ENCODE measurements around the gene AMH. TPM values are rescaled to one million over a fixed set of nuclear protein-coding genes. Genes with fewer than 3 reads are reported as not detected.

The AMH gene
- total RNA-seq, 1 donor from 2014 or later, result not detected

- no peak within 1 kb of the TSS for H3K4me3 ChIP-seq (ENCODE audit: low read depth, low read length)
- peaks cover 30% of the 10 kb centered on the region for H3K27me3 ChIP-seq (ENCODE audit: control insufficient read depth, insufficient read depth, low read length)
- no peaks in the 10 kb centered on the region for H3K36me3 ChIP-seq (ENCODE audit: control insufficient read depth, insufficient read depth, low read length)
- no peak for TF ChIP-seq CTCF (IDR thresholded peaks at IDR 0.05; ENCODE audit: insufficient read depth, low read length, poor library complexity, severe bottlenecking)
- DNase-seq (ENCODE audit: low read depth), result no peak
These were observed 33.1 kb downstream of the AMH start, which contains the start of gene PEAK3 for GRCh38 chr19:2282062-2282861. PEAK3 (minus strand) TSS chr19:2282175; CDS start chr19:2280931, 1,244 bp downstream.

GRCh38 chr19:2282862-2283237, 33.7 kb downstream of the AMH start:
- no peak for TF ChIP-seq CTCF (IDR thresholded peaks at IDR 0.05; ENCODE audit: insufficient read depth, low read length, poor library complexity, severe bottlenecking)
- DNase-seq (ENCODE audit: low read depth), result no peak
- Histone ChIP-seq H3K36me3 (ENCODE audit: control insufficient read depth, insufficient read depth, low read length) (no peaks in the 10 kb centered on the region), H3K27me3 (ENCODE audit: control insufficient read depth, insufficient read depth, low read length) (peaks cover 36% of the 10 kb centered on the region), H3K4me3 (ENCODE audit: low read depth, low read length) (no peak overlapping the region)

GRCh38 chr19:2283835-2284507, 34.8 kb downstream of the AMH start:
- no peak for DNase-seq (ENCODE audit: low read depth)

DNA sequence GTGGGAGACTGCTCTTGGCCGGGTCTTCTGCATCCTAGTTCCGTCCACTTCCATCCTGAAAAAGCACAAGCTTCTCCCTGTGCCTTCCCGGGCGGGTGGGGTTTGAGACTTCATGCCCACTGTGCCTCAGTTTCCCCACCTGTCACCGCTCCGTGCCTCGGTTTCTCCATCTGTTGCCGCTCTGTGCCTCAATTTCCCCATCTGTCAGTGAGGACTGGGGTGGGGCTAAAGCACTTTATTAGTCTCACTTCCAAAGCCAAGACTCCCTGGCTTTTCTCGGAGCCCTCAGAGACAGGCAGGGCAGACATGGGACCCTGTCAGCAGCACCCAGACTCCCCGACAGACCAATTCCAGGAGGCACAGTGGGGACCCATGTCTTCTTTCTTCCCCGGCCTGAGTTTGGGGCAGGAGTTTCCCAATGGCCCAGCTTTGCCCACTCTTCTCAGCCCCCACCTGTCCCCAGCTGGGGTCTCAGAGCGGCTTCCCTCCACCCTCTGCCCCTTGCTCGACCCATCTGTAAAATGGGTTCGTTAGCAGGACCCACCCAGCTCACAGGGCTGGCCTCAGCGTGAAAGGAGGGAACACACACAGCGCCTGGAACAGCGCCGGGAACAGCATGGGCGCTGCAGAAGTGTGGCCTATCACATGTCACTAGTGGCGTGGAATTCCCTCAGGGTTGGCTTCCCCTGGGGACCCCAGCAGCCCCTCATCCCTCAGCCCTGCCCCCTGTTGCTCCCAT, 37.4 kb downstream of the AMH start:
- Histone ChIP-seq H3K27me3 (ENCODE audit: control insufficient read depth, insufficient read depth, low read length) (peaks cover 73% of the 10 kb centered on the region), H3K36me3 (ENCODE audit: control insufficient read depth, insufficient read depth, low read length) (no peaks in the 10 kb centered on the region), H3K4me3 (ENCODE audit: low read depth, low read length) (no peak overlapping the region)
- DNase-seq (ENCODE audit: low read depth), result no peak
- TF ChIP-seq CTCF (IDR thresholded peaks at IDR 0.05; ENCODE audit: insufficient read depth, low read length, poor library complexity, severe bottlenecking), result no peak

More at GRCh38 chr19:2283835-2284507, 34.8 kb downstream of the AMH start:
- Histone ChIP-seq H3K36me3 (ENCODE audit: control insufficient read depth, insufficient read depth, low read length) (no peaks in the 10 kb centered on the region), H3K4me3 (ENCODE audit: low read depth, low read length) (no peak overlapping the region), H3K27me3 (ENCODE audit: control insufficient read depth, insufficient read depth, low read length) (peaks cover 47% of the 10 kb centered on the region)
- TF ChIP-seq CTCF (IDR thresholded peaks at IDR 0.05; ENCODE audit: insufficient read depth, low read length, poor library complexity, severe bottlenecking), result no peak

GRCh38 chr19:2287585-2288337, 38.6 kb downstream of the AMH start:
- H3K27me3 ChIP-seq (ENCODE audit: control insufficient read depth, insufficient read depth, low read length), result peaks cover 71% of the 10 kb centered on the region
- H3K36me3 ChIP-seq (ENCODE audit: control insufficient read depth, insufficient read depth, low read length), result no peaks in the 10 kb centered on the region
- DNase-seq (ENCODE audit: low read depth), result no peak
- no peak for TF ChIP-seq CTCF (IDR thresholded peaks at IDR 0.05; ENCODE audit: insufficient read depth, low read length, poor library complexity, severe bottlenecking)
- no peak overlapping the region for H3K4me3 ChIP-seq (ENCODE audit: low read depth, low read length)
